Activated CD4-positive, alpha-beta T cell treated with anti-CD3 and anti-CD28 coated beads, Interleukin-2, amount 10 ng/mL, durations not matched to agents 24 days and 14 days (primary cell): ENCODE measurements around the gene VAV2. TPM values are rescaled to one million over a fixed set of nuclear protein-coding genes. Genes with fewer than 3 reads are reported as not detected.

Experiments
- DNase-seq: peaks from one replicate; pipeline ENCODE4 v3.0.0; 2022
- H3K27ac Mint-ChIP-seq: one replicate; pipeline ENCODE4 v1.8.0; 2022; ENCODE audit warnings: mild to moderate bottlenecking, mixed read lengths
- H3K27me3 Mint-ChIP-seq: one replicate; pipeline ENCODE4 v1.8.0; 2022; ENCODE audit warnings: mixed read lengths
- H3K36me3 Mint-ChIP-seq: one replicate; pipeline ENCODE4 v1.8.0; 2022; ENCODE audit warnings: low read depth, mild to moderate bottlenecking, mixed read lengths
- H3K4me1 Mint-ChIP-seq: one replicate; pipeline ENCODE4 v1.8.0; 2021; ENCODE audit warnings: mixed read lengths
- H3K4me3 Mint-ChIP-seq: one replicate; pipeline ENCODE4 v1.8.0; 2022; ENCODE audit warnings: mild to moderate bottlenecking, moderate library complexity, mixed read lengths
- H3K9me3 Mint-ChIP-seq: one replicate; pipeline ENCODE4 v1.8.0; 2021; ENCODE audit warnings: mixed read lengths
- intact Hi-C: fragments of 100-400 bp; cut with micrococcal nuclease; formaldehyde crosslinking; loops from one replicate; pipeline ENCODE4 v1.15.1; 2023
- total RNA-seq: library from RNA; stranded (reverse); gene quantifications from 2 replicates; pipeline ENCODE4 v1.2.3, GENCODE V29; 2022

Gene VAV2
- total RNA-seq, 1 donor from 2014 or later: 9.0 TPM

DNA sequence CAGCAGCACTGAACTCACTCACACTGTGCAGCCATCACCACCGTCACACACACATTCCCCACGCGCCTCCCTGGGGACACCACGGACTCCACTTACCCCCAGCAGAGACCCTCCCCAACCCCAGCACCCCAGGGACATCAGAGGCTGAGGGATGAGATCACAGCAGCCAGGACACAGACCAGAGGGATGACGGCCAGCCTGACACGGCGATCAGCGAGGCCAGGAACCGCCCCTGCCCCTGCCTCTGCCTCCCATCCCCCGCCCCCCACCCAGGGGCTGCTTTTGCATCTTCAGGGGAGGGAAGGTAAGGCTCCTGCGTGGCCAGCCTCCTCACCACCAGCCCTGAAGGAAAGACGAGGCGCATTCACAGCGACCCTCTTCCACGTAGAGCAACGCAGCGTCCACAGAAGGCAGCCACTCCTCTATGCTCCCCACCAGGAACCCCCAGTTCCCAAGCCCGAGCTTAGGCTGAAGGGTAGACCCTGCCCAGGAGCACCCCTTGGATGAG lies 104.5 kb downstream of the VAV2 start:
- H3K27me3 Mint-ChIP-seq: no peaks in the 10 kb centered on the region
- DNase-seq: no peak
- H3K27ac Mint-ChIP-seq: no peak overlapping the region
- H3K9me3 Mint-ChIP-seq: no peaks in the 10 kb centered on the region
- H3K4me1 Mint-ChIP-seq: no peaks in the 10 kb centered on the region
- no peak overlapping the region for H3K4me3 Mint-ChIP-seq
- intact Hi-C loops: no loop called here
- H3K36me3 Mint-ChIP-seq: no peaks in the 10 kb centered on the region

DNA sequence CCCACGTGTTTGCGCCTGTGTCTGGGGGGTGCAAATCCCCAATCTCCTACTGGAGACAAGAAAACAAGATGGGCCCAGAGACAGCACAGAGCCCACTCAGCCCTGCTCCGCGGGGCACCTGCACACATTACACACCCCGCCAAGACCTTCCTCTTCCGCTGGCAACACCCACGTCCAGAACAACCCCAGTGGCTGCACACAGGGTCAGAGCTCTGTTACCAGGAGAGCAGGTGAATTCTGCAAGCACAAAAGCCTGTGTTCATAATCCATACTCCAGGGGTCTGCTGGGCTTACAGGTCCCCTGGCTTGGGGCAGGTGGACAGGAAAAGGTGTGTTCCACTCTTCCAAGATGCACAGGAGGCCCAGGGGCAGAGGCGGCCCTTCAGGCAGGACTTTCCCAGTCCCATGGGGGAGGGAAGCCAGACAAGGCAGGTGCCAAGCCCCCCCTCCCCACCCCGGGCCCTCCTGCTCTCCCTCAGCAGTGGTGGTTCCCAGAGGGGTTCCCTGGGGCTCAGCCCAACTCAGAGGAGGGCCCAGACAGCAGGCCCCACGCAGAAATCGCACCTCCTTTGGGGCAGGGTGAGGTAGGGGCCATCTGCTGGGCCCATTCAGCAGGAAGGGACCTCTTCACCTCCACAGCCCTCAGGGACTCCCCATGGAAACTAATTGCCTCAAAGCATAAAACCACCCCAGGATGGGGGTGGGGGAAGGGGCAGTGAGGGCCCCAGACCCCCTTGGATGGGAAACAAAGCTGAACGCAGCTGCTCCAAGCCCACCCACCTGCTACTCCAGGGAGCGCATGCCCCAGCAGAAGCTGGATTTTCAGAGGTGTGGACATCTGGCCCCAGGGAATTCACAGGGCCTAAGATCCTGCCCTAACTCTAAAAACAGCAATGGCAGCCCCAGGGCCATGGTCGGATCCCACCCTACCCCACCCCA lies 105.3 kb downstream of the VAV2 start:
- H3K27ac Mint-ChIP-seq: no peak overlapping the region
- H3K36me3 Mint-ChIP-seq: no peaks in the 10 kb centered on the region
- no peaks in the 10 kb centered on the region for H3K27me3 Mint-ChIP-seq
- intact Hi-C loops: no loop called here
- no peak for DNase-seq
- H3K9me3 Mint-ChIP-seq: no peaks in the 10 kb centered on the region
- H3K4me3 Mint-ChIP-seq: no peak overlapping the region
- no peaks in the 10 kb centered on the region for H3K4me1 Mint-ChIP-seq

DNA sequence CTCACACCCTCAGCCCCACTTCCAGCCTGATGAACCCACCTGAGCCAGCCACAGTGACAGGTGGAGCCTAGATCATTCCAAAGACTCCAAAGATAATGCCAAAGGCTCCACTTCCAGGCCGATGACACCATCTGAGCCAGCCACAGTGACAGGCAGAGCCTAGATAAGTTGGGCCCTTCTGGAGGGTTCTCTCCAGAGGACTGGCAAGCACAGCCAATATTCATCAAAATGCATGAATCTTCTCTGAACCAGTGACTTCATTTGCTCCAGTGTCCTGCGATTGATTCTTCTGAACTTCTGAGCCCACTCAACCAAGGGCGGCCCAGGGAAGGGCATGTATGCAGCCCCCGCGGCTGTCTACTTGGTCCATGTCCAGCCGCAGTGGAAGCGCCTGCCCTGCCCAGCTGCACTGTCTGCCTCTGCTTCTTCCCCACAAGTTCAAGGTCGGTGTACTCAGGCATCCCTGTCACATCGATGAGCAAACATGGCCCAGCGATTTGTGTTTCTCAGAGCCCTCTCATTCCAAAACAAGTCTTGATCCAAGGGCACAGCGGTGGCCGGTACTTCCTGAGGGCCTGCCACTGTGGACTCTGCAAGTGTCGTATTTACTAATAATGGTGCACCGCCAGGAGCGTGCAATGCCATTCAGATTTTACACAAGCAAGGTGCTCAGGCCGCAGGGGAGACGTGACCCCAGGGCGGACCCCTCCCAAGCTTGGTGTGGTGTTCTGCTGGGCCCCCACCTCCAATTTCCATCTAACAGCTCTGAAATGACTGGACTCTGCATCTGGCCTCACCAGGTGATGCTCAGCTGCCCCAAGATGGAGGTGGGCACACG lies 107.0 kb downstream of the VAV2 start:
- intact Hi-C loops: no loop called here
- H3K27me3 Mint-ChIP-seq: no peaks in the 10 kb centered on the region

DNA sequence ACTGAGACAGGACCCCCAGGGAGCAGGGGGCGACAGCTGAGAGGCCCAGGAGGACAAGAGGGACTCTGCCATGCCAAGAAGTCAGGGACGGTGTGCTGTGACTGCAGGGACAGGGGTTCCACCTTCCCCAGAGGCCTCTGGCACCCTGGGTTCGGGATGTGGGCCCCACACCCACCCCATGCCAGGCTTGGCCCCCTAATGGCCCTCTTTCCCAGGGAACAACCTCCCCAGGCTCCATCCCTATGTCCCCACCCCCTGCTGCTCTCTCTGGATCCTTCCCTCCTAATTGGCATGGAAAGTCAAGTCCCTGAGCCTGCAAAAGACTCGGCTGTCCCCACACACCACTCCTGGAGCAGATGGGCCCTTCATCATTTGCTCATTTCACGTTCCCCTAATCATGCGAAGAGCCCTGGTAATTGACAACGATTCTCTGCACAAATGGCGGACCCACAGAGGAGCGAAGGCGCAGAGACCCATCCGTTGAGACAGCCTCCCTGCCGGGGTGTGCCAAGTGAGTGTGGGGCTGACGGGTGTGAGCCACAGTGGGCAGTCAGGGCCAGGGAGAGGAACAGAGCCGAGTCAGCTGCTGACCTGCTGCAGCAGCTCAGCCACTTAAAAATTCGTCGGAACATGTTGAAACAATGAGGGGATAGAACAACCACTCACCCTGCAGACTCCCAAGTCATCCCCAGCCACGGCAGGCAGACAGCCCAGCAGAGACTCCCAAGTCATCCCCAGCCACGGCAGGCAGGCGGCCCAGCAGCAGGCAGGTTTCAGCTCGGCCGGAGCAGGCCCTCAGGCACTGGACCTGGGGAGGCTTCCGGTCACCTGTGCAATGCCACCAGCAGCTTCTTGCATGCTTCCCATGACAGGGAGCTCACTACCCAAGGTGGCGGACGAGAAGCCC lies 109.0 kb downstream of the VAV2 start:
- Mint-ChIP-seq H3K4me3 (no peak overlapping the region), H3K4me1 (no peaks in the 10 kb centered on the region), H3K27me3 (no peaks in the 10 kb centered on the region), H3K27ac (no peak overlapping the region), H3K36me3 (no peaks in the 10 kb centered on the region), H3K9me3 (no peaks in the 10 kb centered on the region)
- intact Hi-C loops: no loop called here
- no peak for DNase-seq

More for the DNA sequence above, 107.0 kb downstream of the VAV2 start:
- Mint-ChIP-seq H3K4me3 (no peak overlapping the region), H3K4me1 (no peaks in the 10 kb centered on the region), H3K9me3 (no peaks in the 10 kb centered on the region), H3K36me3 (no peaks in the 10 kb centered on the region), H3K27ac (no peak overlapping the region)
- no peak for DNase-seq

DNA sequence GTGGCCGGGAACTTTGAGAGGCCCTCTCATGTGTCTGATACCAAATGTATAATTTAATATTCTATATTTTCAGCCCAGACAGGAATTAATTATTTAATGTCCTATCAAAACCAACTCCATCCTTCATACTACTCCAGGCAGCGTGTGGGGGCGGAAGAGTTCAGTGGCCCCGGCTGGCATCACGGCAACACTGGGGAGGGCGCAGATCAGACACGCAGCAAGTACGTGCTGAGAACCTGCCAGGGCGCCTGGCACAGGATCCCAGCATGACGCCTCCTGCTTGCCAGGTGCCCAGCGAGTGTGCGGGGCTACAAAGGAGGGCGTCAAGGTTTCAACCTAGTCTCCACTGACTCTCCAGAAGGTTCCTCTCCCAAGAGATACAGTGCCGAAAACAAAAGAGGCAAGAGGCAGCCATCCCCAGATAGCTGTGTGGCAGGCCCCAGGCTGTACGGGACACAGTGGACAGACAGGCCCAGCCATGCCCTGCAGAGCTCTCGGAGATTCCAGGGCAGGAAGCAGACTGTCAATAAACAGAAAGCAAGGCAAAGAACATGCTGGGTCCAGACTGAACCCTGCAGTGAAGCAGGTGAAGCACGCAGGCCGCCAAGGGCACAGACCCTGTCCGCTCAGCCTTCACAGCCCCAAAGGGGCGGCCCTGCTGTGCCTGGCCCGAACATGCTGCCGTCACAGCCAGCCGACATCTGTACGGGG lies 110.3 kb downstream of the VAV2 start:
- H3K9me3 Mint-ChIP-seq: no peaks in the 10 kb centered on the region
- intact Hi-C loops: no loop called here
- no peaks in the 10 kb centered on the region for H3K4me1 Mint-ChIP-seq

DNA sequence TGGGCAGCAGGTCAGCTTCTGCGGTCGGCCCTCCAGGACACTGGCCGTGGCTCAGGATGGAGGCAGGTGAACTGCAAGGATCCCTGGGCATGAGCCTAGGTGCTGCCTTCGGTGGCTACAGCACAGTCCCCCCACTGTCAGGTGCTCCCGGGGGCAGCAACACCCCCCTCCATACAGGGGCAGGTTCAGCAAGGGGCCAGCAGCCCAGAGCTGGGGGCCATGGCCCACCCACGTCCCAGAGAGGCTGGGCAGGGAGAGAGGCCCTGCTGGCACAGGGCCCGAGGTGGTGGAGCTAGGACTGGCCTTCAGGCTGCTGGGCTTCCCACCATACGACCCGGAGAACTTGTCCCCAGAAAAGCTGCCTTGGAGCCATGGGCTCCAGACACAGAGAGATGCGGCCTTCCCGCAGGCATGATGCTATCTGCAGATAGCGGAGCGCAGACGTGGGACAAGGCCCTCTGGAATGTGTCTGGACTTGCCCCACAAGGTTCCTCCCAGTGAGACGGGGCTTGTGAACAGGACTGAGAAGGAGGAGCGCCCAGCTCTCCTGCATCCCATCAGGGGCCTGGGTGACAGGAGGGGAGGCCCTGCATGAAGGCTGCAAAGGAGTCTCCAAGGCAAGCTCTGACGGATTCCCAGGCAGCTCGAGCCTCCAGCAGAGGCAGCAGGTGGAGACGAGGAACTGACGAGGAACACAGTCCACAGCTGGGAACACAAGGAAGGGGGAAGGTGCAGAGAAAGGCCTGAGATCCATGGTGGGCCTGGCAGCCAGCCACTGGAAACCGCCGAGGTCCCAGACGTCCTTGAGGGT lies 111.1 kb downstream of the VAV2 start:
- no peaks in the 10 kb centered on the region for H3K27me3 Mint-ChIP-seq
- no peaks in the 10 kb centered on the region for H3K4me1 Mint-ChIP-seq
- no peaks in the 10 kb centered on the region for H3K9me3 Mint-ChIP-seq
- H3K36me3 Mint-ChIP-seq: no peaks in the 10 kb centered on the region
- H3K4me3 Mint-ChIP-seq: no peak overlapping the region
- no peak for DNase-seq
- H3K27ac Mint-ChIP-seq: no peak overlapping the region
- intact Hi-C loops: no loop called here

More for the DNA sequence above, 110.3 kb downstream of the VAV2 start:
- H3K27me3 Mint-ChIP-seq: no peaks in the 10 kb centered on the region
- no peaks in the 10 kb centered on the region for H3K36me3 Mint-ChIP-seq
- no peak overlapping the region for H3K27ac Mint-ChIP-seq
- no peak overlapping the region for H3K4me3 Mint-ChIP-seq
- no peak for DNase-seq

DNA sequence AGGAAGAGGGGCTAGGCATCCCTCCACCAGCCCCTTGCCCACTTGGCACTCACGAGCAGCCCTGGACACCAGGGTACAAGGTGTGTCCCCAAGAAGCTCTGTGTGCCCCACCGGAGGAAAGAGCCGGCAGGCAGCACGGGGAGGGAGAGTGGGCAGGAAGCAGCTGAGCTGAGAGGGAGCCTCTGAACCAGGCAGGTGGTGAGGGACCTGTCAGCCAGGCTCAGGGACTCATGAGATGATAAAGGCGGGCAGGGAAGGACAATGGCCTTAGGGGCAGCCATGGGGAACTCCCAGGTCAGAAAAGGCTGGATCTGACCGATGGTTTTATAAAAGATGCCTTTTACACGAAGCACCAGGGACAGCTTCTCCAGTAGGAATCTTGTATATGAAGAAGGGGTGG lies 112.0 kb downstream of the VAV2 start:
- no peaks in the 10 kb centered on the region for H3K4me1 Mint-ChIP-seq
- H3K9me3 Mint-ChIP-seq: no peaks in the 10 kb centered on the region
- no peak for DNase-seq
- intact Hi-C loops: no loop called here
- H3K36me3 Mint-ChIP-seq: no peaks in the 10 kb centered on the region
- H3K27ac Mint-ChIP-seq: no peak overlapping the region
- no peaks in the 10 kb centered on the region for H3K27me3 Mint-ChIP-seq
- H3K4me3 Mint-ChIP-seq: no peak overlapping the region

DNA sequence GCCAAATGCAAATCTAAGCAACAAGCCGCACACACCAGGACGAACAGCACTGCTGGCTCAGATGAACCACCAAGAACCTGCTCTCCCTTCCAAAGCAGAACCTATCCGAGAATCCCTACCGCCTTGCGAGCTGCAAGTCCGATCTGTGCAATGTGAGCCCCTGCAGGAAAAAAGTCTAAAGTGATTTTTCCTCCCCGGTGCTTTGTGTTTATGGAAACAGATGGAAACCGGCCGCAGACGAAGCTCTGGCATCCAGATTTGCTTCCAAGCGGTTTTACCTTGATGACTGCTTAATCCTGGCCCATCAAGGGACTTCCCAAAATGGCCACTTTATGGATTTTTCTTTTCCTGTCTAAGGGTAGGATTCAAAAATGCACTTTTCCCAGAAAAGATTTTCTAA lies 112.5 kb downstream of the VAV2 start:
- intact Hi-C loops: no loop called here
- H3K4me3 Mint-ChIP-seq: no peak overlapping the region
- H3K27ac Mint-ChIP-seq: no peak overlapping the region
- no peaks in the 10 kb centered on the region for H3K4me1 Mint-ChIP-seq
- no peaks in the 10 kb centered on the region for H3K36me3 Mint-ChIP-seq
- no peak for DNase-seq
- H3K9me3 Mint-ChIP-seq: no peaks in the 10 kb centered on the region
- no peaks in the 10 kb centered on the region for H3K27me3 Mint-ChIP-seq

DNA sequence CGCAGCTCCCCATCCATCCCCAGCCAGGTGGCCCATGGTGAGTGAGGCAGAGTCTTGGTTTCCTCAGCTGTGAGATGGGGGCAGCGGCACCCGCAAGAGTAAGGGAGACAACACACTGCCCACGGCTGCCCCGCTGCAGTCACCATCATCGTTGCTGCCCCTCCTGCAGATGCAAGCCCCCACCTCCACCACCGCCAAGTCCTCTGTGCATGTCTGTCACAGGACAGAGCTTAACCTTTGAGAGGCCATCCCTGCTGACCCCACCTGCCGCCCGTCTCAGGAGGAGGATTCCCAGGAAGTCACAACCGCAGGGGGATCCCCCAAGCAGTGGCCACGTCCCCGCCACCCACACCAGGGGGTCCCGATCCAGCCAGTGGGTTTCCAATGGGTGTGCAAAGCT lies 113.7 kb downstream of the VAV2 start:
- no peaks in the 10 kb centered on the region for H3K9me3 Mint-ChIP-seq
- H3K4me3 Mint-ChIP-seq: no peak overlapping the region
- no peak for DNase-seq
- intact Hi-C loops: no loop called here
- no peaks in the 10 kb centered on the region for H3K36me3 Mint-ChIP-seq
- no peak overlapping the region for H3K27ac Mint-ChIP-seq
- H3K4me1 Mint-ChIP-seq: no peaks in the 10 kb centered on the region
- no peaks in the 10 kb centered on the region for H3K27me3 Mint-ChIP-seq

DNA sequence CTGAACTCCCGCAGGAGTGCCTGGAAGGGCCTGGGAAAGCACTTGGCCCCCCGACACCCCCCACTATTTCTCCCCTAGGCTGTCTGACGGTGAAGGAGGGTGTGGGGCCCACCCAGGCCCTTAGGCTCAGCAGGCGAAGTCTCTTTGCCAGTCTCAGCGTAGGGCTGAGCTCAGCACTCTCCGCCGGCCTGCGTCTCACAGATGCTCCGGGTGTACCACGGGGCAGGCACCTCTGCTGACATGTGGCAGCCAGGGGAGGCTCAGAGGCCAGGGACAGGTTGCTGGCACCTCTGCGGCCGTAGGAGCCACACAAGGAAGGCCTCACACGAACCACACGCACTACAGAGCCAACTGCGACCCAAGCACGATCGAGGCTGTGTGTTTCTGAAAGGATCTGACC lies 114.2 kb downstream of the VAV2 start:
- H3K4me1 Mint-ChIP-seq: no peaks in the 10 kb centered on the region
- no peaks in the 10 kb centered on the region for H3K36me3 Mint-ChIP-seq
- H3K27me3 Mint-ChIP-seq: no peaks in the 10 kb centered on the region
- no peak for DNase-seq
- intact Hi-C loops: no loop called here
- no peaks in the 10 kb centered on the region for H3K9me3 Mint-ChIP-seq
- no peak overlapping the region for H3K4me3 Mint-ChIP-seq
- H3K27ac Mint-ChIP-seq: no peak overlapping the region

DNA sequence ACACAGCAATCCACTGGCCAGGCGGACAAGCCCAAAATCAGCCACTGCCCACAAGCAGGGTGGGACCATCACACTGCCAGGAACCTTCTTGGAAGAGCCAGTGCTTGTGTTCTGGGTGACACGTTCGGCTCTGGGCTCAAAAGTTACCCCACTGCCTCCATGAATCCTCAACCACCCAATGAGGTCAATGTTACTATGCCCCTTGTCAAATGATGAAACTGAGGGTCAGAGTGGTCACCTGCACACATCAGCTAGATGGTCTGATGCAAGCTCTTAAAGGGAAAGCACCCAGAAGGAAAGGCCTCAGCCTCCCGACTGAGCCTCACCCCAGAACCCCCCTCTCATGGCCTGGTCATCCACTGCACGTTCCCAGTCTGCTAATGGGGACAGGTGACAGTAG lies 114.8 kb downstream of the VAV2 start:
- no peaks in the 10 kb centered on the region for H3K9me3 Mint-ChIP-seq
- intact Hi-C loops: no loop called here
- no peak overlapping the region for H3K4me3 Mint-ChIP-seq

DNA sequence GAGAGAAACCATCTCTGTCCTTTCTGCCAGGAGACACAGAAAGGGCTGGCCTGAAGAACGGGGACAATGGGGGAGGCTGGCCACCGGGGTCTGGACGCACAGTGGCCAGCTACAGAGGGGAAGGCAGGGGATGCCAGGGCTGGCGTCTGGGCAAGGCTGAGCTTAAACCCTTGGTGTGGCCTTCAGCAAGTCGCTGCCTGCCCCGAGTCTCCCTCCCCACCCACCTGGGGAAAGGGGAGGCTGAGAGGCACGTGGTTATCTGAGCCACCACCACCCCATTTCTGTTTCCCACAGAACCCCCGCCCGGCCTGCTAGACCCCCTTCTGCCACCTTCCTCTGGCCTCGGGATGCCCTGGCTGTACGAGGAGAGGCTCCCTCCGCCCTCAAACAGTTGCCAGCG lies 115.3 kb downstream of the VAV2 start:
- no peak for DNase-seq
- intact Hi-C loops: no loop called here
- Mint-ChIP-seq H3K4me3 (no peak overlapping the region), H3K27me3 (no peaks in the 10 kb centered on the region), H3K9me3 (no peaks in the 10 kb centered on the region), H3K36me3 (no peaks in the 10 kb centered on the region), H3K27ac (no peak overlapping the region), H3K4me1 (no peaks in the 10 kb centered on the region)

More for the DNA sequence above, 114.8 kb downstream of the VAV2 start:
- Mint-ChIP-seq H3K27ac (no peak overlapping the region), H3K27me3 (no peaks in the 10 kb centered on the region), H3K36me3 (no peaks in the 10 kb centered on the region), H3K4me1 (no peaks in the 10 kb centered on the region)
- no peak for DNase-seq
